HG03108 (cell line): ENCODE measurements around the gene MEP1A.
"Not testable (repeated sequence)": the region's sequence is repeated elsewhere in the genome, so short reads cannot be mapped to it uniquely, and the experiment has no call there.

Source experiments
- ATAC-seq: cut with Tn5 transposase; IDR thresholded peaks from one replicate; pipeline ENCODE4 v1.9.1; 2021; ENCODE audit warnings: moderate library complexity; ENCODE audit not compliant: unreplicated experiment

Gene MEP1A

DNA sequence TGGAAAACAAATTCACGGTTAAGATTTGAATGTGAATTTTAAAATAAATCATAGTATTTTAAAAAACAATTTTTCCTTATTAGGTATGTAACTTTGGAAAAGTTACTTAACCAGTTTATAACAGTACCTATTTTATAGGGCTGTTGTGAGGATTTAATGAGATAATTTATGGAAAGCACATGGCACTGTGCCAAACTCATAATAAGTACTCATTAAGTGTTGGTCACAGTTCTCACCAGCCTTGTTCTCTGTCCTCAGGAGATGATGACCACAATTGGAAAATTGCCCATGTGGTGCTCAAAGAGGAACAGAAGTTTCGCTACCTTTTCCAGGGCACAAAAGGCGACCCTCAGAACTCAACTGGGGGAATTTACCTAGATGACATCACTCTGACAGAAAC lies 39.6 kb downstream of the MEP1A start:
- no peak for ATAC-seq

- ATAC-seq = not testable (repeated sequence)
These were observed 41.2 kb downstream of the MEP1A start for GRCh38 chr6:46834257-46834916.

- not testable (repeated sequence) for ATAC-seq
These were observed 41.8 kb downstream of the MEP1A start for GRCh38 chr6:46834991-46835390.

DNA sequence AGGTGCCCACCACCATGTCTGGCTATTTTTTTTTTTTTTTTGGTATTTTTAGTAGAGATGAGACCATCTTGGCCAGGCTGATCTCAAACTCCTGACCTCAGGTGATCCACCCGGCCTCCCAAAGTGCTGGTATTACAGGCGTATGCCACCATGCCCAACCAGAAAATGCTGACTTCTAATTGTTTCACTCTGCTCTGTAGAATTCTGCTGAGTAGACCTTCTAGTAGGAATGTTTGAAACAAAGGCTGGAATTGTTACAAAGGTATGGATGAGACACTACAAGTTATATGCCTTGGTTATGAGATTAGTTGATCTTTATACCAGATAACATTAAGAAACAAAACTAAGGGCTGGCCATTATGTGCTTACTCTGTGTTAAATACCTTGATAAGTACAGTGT lies 44.8 kb downstream of the MEP1A start:
- ATAC-seq = no peak

DNA sequence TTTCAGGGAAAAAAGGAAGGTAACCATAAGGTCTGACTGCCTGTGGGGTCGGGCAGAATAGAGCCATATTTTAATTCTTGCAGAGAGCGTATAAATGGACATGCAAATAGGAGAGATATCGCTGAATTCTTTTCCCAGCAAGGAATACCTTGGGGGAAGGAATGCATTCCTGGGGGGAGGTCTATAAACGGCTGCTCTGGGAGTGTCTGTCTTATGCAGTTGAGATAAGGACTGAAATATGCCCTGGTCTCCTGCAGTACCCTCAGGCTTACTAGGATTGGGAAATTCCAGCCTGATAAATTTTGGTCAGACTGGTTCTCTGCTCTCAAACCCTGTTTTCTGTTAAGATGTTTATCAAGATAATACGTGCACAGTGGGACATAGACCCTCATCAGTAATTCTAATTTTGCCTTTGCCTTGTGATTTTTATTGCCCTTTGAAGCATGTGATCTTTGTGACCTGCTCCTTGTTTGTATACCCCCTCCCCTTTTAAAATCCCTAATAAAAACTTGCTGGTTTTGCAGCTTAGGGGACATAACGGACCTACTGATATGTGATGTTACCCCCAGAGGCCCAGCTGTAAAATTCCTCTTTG lies 49.2 kb downstream of the MEP1A start:
- ATAC-seq = not testable (repeated sequence)

GRCh38 chr6:46845126-46845525 lies 51.9 kb downstream of the MEP1A start:
- no peak for ATAC-seq

DNA sequence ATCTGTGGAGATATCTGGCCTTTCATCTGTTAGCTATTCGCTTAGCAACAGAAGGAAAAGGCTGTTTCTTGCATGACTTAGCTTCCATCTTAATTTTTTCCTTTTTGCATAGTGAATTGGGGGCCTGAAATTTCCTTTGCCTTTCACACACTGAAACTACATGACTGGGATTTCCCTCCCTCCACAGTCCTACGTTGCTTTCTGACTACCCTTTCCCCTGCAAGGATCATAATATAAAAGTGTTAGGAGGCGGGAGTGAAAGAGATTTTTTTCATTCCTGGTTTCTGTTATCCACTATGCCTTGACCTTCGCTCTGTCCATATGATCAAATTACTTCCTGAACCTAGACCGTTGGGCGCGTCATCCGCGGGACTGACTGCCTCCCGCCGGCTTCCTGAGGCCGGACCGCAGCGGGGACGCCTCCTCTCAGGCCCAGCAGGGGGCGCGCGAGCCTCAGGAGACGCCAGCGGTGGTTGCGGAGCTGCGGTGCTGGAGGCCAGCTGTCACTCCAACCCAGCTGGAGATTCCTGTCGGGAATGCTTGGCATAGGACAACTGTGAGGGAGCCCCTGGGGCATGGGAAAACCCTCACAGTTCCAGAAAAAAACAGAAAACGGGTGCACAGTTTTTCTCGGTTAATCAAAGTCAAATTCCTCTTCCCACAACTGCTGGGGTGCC lies 55.6 kb downstream of the MEP1A start:
- ATAC-seq = peak; percentile 95

DNA sequence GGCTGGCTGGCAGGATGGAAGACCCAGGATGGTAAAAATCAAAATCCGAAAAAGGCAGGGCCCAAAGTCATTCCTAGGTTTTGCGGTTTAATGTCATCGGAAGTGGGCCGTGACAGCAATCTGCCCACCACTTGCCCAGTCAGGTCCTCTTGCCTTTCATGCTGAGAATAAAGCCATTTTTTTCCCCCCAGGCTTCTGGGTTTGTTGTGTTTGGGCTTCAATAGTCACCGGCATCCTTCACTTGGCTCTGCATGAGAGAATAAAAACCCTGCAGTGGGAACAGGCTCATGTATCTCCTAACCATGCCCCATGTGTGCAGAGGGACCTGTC lies 56.1 kb downstream of the MEP1A start:
- ATAC-seq = no peak

DNA sequence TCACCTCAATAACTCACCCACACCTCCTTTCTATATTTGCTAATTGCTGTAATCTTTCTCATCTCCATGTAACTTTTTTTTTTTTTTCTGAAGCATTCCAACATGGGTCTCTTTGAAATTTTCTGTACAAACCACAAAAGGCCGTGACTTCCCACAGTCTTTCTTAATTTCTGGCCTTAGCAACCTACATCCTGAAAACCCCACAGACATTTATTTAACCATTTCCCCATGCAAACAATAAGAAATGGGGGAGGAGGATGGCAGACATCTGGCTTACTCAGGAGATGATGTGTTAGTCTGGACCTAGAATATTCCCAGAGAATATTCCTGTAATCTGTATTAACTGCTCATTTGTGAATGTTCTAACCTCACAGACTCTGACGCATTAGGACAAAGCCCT lies 57.6 kb downstream of the MEP1A start:
- ATAC-seq = no peak

- not testable (repeated sequence) for ATAC-seq
These were observed 58.4 kb downstream of the MEP1A start for GRCh38 chr6:46851576-46851975.

GRCh38 chr6:46855966-46856365 lies 62.8 kb downstream of the MEP1A start:
- not testable (repeated sequence) for ATAC-seq

DNA sequence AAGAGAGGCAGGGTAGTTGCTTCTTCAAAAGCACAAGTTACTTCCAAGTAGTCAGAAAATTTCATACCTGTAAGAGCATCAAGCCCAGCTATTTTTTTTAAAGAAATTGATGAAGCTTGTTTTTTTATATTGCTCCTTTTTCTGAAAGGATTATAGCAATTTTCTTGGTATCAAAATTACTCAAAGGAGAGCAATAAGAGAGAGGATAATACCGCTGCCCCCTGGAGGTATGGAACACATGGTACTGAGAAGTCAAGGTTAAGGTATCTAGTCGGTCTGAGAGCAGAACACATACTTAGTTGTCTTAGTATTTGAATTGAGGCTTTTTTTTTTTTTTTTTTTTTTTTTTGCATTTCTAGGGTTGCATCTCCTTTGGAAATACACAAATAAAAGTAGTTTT lies 69.2 kb downstream of the MEP1A start:
- ATAC-seq = no peak

- ATAC-seq = no peak
These were observed 70.6 kb downstream of the MEP1A start for GRCh38 chr6:46863791-46864190.

DNA sequence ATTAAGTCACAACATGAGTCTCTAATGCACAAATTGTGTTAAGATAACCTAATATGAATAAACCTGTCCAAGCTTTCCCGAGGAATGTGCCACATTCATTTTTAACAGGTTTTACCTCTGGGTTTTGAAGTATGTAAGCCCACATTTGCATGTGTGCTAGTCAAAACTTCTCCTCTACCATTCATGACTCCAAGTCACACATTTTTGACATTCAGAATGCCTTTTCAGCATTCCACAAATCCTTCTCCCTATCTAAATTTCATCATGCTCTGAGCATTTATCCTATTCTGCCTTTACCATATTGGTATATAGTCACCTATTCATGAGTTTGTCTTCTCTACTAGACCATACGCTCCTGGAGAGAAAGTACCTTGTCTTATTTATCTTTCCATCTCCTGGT lies 72.0 kb downstream of the MEP1A start:
- ATAC-seq = no peak

DNA sequence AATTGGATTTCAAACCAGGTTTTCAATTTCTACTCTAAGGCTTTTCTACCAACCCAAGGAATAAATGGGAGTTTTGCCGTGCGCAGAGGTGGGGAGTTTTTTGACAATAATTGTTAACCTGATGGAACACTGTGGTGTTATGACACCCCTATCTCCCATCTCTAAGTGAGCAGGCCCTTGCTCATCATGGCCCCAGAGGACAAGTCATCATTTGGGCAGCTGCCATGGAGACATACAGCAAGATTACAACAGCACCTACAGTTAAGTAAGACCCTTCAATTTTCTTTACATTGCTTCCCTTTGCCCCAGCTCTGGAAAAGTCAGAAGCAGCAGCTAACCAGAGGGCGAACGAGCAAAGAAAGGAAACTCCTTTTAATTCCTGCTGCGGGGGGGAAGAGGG lies 74.2 kb downstream of the MEP1A start:
- no peak for ATAC-seq

- no peak for ATAC-seq
These were observed 82.9 kb downstream of the MEP1A start for GRCh38 chr6:46876126-46876525.

DNA sequence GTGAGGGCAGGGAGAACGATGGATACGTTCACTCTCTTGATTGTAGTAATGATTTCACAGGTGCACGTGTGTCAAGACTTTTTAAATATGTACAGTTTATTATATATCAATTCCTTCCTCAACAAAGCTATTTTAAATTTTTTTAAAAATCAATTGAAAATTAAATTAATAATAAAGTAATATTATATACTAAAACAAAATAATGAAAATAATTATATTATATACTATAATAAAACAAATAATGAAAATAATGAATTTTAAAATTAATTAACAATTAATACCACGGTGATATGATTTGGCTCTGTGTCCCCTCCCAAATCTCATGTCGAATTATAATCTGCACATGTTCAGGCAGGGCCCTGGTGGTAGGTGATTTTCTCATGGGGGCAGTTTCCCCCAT lies 85.8 kb downstream of the MEP1A start:
- ATAC-seq = no peak

DNA sequence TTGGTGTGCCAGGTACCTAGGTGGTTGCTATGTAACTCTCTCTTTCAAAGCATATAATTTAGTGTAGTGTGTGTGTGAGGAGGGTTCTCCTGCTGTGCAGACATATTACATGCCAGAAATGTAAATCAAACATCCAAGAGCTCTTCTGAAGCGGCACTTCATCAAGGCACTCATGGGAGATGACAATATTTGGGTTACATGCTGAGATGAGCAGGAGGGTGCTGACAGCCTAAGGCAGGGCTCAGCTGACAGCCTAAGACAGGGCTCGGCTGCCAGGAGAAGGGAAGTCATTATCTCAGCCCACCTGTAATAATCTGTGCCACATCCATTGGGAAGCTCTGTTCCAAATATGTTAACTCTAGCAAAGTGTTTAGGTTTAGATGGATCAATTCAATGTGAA lies 89.5 kb downstream of the MEP1A start:
- no peak for ATAC-seq

- ATAC-seq = no peak
These were observed 94.8 kb downstream of the MEP1A start for GRCh38 chr6:46888031-46888430.

DNA sequence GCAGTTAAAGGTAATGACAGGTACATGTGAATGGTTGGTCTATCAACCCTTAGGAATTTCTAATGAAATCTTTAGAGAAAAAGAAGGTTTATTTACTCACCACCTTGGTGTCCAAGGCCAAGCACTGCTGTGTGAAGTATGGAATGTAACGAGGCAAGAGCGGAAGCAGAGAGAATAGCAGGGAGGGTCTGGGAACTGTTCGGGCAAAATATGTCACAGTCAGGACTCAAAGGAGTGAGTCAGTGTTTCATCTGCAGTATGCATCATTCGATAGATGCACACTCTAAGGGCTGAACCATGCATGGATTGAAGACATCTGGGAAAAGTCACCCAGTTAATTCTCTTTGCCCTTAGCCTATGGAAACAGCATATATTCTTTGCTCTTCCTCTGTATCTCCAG lies 95.4 kb downstream of the MEP1A start:
- ATAC-seq = no peak
